Adrenal gland (tissue), 5 donors: ENCODE results near the gene AGBL4.

Experiments used
- POLR2A ChIP-seq, 2 donors: fragments of 450-650 bp; IDR thresholded peaks; one replicate each; pipeline ENCODE4 v1.6.1; 2017; ENCODE audit warnings: antibody characterized with exemption in 2 of 2, mild to moderate bottlenecking in 2 of 2, moderate library complexity in 1 of 2
- TF ChIP-seq, protein P1 (sequence below), 6 experiments: fragments of 450-650 bp in 4 of 6; fragments of 200-600 bp in 2 of 6; sonication (generic) in 1 of 6; IDR thresholded peaks; 1 replicate in 5 of 6; 2 replicates in 1 of 6; pipeline versions ENCODE4 v1.5.1 to v1.8.0; 2016 to 2021; ENCODE audit warnings: antibody characterized with exemption in 6 of 6, mild to moderate bottlenecking in 2 of 6, moderate library complexity in 1 of 6
- donor health status: DM: no; HTN: no; CAD: no.

DNA sequence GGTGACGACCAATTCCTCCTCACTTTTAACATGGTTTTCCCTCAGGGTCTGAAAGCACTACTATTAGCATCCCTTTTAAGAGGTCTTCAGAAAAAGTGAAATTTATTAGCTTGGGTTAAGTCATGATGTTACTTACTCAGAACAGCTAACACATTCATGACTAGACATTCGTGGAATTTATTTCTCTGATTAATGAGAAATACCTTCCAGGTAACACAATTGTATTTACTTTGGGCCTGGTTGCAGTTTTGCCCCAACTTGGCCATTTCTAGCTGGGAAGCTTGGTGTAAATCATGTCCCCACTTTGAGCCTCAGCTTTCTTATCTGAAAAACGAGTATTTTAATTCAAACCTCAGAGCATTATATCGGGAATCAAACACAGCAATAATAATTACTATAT is 1432.6 kb downstream of the AGBL4 start:
- TF ChIP-seq, protein P1, sequence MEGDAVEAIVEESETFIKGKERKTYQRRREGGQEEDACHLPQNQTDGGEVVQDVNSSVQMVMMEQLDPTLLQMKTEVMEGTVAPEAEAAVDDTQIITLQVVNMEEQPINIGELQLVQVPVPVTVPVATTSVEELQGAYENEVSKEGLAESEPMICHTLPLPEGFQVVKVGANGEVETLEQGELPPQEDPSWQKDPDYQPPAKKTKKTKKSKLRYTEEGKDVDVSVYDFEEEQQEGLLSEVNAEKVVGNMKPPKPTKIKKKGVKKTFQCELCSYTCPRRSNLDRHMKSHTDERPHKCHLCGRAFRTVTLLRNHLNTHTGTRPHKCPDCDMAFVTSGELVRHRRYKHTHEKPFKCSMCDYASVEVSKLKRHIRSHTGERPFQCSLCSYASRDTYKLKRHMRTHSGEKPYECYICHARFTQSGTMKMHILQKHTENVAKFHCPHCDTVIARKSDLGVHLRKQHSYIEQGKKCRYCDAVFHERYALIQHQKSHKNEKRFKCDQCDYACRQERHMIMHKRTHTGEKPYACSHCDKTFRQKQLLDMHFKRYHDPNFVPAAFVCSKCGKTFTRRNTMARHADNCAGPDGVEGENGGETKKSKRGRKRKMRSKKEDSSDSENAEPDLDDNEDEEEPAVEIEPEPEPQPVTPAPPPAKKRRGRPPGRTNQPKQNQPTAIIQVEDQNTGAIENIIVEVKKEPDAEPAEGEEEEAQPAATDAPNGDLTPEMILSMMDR (IDR thresholded peaks at IDR 0.05) = no peak
- no peak for TF ChIP-seq POLR2A (IDR thresholded peaks at IDR 0.05)
